SK-N-MC (cell line): ENCODE measurements around the gene CYB5R3.

Experiments used
- EZH2 ChIP-seq: fragments of 200-600 bp; sonication (generic); IDR thresholded peaks from one replicate; pipeline ENCODE4 v1.6.1; 2017; ENCODE audit warnings: antibody characterized with exemption
- POLR2AphosphoS5 ChIP-seq: IDR thresholded peaks from 2 replicates; pipeline ENCODE4 v1.6.1; 2012; ENCODE audit warnings: mild to moderate bottlenecking, low read depth, low read length, borderline replicate concordance

GRCh38 chr22:42632096-42632495 lies 17.1 kb downstream of the CYB5R3 start:
- TF ChIP-seq EZH2 (no peak), POLR2AphosphoS5 (no peak)
